HG02642 (cell line): ENCODE measurements around the gene SSC5D.
"Not testable (repeated sequence)": the region's sequence is repeated elsewhere in the genome, so short reads cannot be mapped to it uniquely, and the experiment has no call there.

Experiments
- ATAC-seq: cut with Tn5 transposase; IDR thresholded peaks from one replicate; pipeline ENCODE4 v1.9.1; 2021; ENCODE audit warnings: mild to moderate bottlenecking; ENCODE audit not compliant: unreplicated experiment, poor library complexity

The SSC5D gene

GRCh38 chr19:55487924-55488687, at the start of gene SSC5D:
SSC5D (plus strand) TSS chr19:55488436; CDS start chr19:55488590, 154 bp downstream.
- no peak for ATAC-seq

GRCh38 chr19:55439052-55439451, 49.2 kb upstream of the SSC5D start:
- no peak for ATAC-seq

- no peak for ATAC-seq
Observed at GRCh38 chr19:55440411-55441105, 47.7 kb upstream of the SSC5D start.

- ATAC-seq = no peak
Observed at GRCh38 chr19:55441319-55441691, 46.9 kb upstream of the SSC5D start.

GRCh38 chr19:55441692-55442321, 46.4 kb upstream of the SSC5D start:
- no peak for ATAC-seq

- no peak for ATAC-seq
Observed at GRCh38 chr19:55442372-55442961, 45.8 kb upstream of the SSC5D start.

- no peak for ATAC-seq
Observed at GRCh38 chr19:55443045-55443823, 45.0 kb upstream of the SSC5D start, which contains the start of gene SHISA7. SHISA7 (minus strand) TSS chr19:55443300; CDS start chr19:55442863, 437 bp downstream.

- no peak for ATAC-seq
Observed at GRCh38 chr19:55443824-55444480, 44.3 kb upstream of the SSC5D start.

- ATAC-seq = no peak
Observed at GRCh38 chr19:55444646-55445045, 43.6 kb upstream of the SSC5D start.

- no peak for ATAC-seq
Observed at GRCh38 chr19:55446060-55446459, 42.2 kb upstream of the SSC5D start.

GRCh38 chr19:55447421-55448174, 40.6 kb upstream of the SSC5D start:
- no peak for ATAC-seq

GRCh38 chr19:55448175-55448490, 40.1 kb upstream of the SSC5D start:
- not testable (repeated sequence) for ATAC-seq

- ATAC-seq = no peak
Observed at GRCh38 chr19:55449469-55449868, 38.8 kb upstream of the SSC5D start.

- no peak for ATAC-seq
Observed at GRCh38 chr19:55451163-55451964, 36.9 kb upstream of the SSC5D start.

- ATAC-seq = no peak
Observed at GRCh38 chr19:55451965-55452748, 36.1 kb upstream of the SSC5D start.

- ATAC-seq = no peak
Observed at GRCh38 chr19:55452749-55453346, 35.4 kb upstream of the SSC5D start.
